OCI-LY7 (cell line): Measurements from ENCODE around the gene SMIM10L1. TPM values are rescaled to one million over a fixed set of nuclear protein-coding genes. Genes with fewer than 3 reads are reported as not detected.

Experiments
- BruUV-seq: library from RNA; stranded (reverse); fragments of 400-500 nt; replicated peaks from 2 replicates; lab custom pipeline; 2021; lab: Mats Ljungman, UMichigan
- CTCF ChIA-PET: fragments of 300-600 bp; sonication (Branson Sonifier 250); formaldehyde crosslinking; loops from one replicate; lab custom pipeline; 2022; ENCODE audit warnings: antibody characterized with exemption; ENCODE audit not compliant: unreplicated experiment; lab: Charles Lee
- POLR2A ChIA-PET: fragments of 300-600 bp; sonication (Branson Sonifier 250); formaldehyde crosslinking; loops from one replicate; lab custom pipeline; 2022; ENCODE audit warnings: antibody characterized with exemption; lab: Charles Lee
- DNase-seq: peaks from one replicate; pipeline ENCODE4 v3.0.0-alpha.2; 2015; ENCODE audit warnings: low spot score
- H2AFZ ChIP-seq: fragments of 200-600 bp; sonication (generic), shearing (Covaris generic); 2 replicates; pipeline ENCODE4 v1.6.1; 2014; ENCODE audit warnings: mild to moderate bottlenecking, antibody characterized with exemption, low read length, moderate library complexity
- H3K27ac ChIP-seq: fragments of 200-600 bp; sonication (generic); 2 replicates; pipeline ENCODE4 v1.5.1; 2014; ENCODE audit warnings: mixed run types, low read depth, mild to moderate bottlenecking, moderate library complexity, low read length, inconsistent platforms; ENCODE audit not compliant: poor library complexity, severe bottlenecking
- H3K36me3 ChIP-seq: fragments of 200-600 bp; sonication (generic); 2 replicates; pipeline ENCODE4 v1.6.1; 2014; ENCODE audit warnings: mild to moderate bottlenecking, antibody characterized with exemption, low read length, moderate library complexity, mixed read lengths; ENCODE audit not compliant: insufficient read depth
- H3K4me1 ChIP-seq: fragments of 200-600 bp; sonication (generic); 2 replicates; pipeline ENCODE4 v1.5.1; 2014; ENCODE audit warnings: mild to moderate bottlenecking, low read length; ENCODE audit not compliant: insufficient read depth, poor library complexity, severe bottlenecking
- H3K4me2 ChIP-seq: fragments of 200-600 bp; sonication (generic); 2 replicates; pipeline ENCODE4 v1.6.1; 2014; ENCODE audit warnings: mild to moderate bottlenecking, low read length
- H3K4me3 ChIP-seq: fragments of 200-600 bp; sonication (generic); 2 replicates; pipeline ENCODE4 v1.5.1; 2014; ENCODE audit warnings: mild to moderate bottlenecking, low read depth, low read length; ENCODE audit not compliant: poor library complexity, severe bottlenecking
- H3K79me2 ChIP-seq: fragments of 200-600 bp; sonication (generic); 2 replicates; pipeline ENCODE4 v1.6.1; 2016; ENCODE audit warnings: low read depth, mild to moderate bottlenecking, low read length, moderate library complexity, mixed read lengths; ENCODE audit not compliant: insufficient read depth
- H3K9me2 ChIP-seq: fragments of 200-600 bp; sonication (generic); 2 replicates; pipeline ENCODE4 v1.6.1; 2016; ENCODE audit warnings: mild to moderate bottlenecking, low read length, mixed read lengths; ENCODE audit not compliant: insufficient read depth
- H3K9me3 ChIP-seq: fragments of 200-600 bp; sonication (generic); 2 replicates; pipeline ENCODE4 v1.6.1; 2014; ENCODE audit warnings: mild to moderate bottlenecking, mixed run types, low read length, mixed read lengths
- H4K20me1 ChIP-seq: fragments of 200-600 bp; sonication (generic); 2 replicates; pipeline ENCODE4 v1.6.1; 2014; ENCODE audit warnings: mild to moderate bottlenecking, antibody characterized with exemption, low read length, moderate library complexity, mixed read lengths; ENCODE audit not compliant: insufficient read depth
- EZH2phosphoT487 ChIP-seq: fragments of 200-600 bp; sonication (generic); IDR thresholded peaks from 2 replicates; pipeline ENCODE4 v1.6.1; 2018; ENCODE audit warnings: low read depth, borderline replicate concordance, mild to moderate bottlenecking, mixed run types, antibody characterized with exemption, low read length, moderate library complexity, mixed read lengths
- intact Hi-C: fragments of 100-400 bp; cut with micrococcal nuclease; formaldehyde crosslinking; loops from one replicate; pipeline ENCODE4 v1.10.0; 2022; ENCODE audit not compliant: unreplicated experiment
- total RNA-seq, 2 experiments: library from RNA; depleted of rRNA in 1 of 2; stranded (reverse); fragments of >200 nt in 1 of 2; shearing (Covaris generic) in 1 of 2; gene quantifications; 2 replicates each; pipeline ENCODE4 v1.2.3, GENCODE V29; 2014 to 2022
- TF ChIP-seq, protein P1 (sequence below): fragments of 200-600 bp; sonication (generic); conservative IDR thresholded peaks from 2 replicates; pipeline ENCODE4 v1.5.1; 2014; ENCODE audit warnings: mild to moderate bottlenecking, antibody characterized with exemption, low read length, moderate library complexity, mixed read lengths

SMIM10L1 gene
- total RNA-seq, 2 experiments from 2014 or later = 5.8 to 6.9 TPM

- Histone ChIP-seq H3K4me1 (no peaks in the 10 kb centered on the region), H3K79me2 (peaks cover 19% of the 10 kb centered on the region; the same call in 1 of the 2 replicates), H4K20me1 (no peaks in the 10 kb centered on the region), H3K9me3 (no peaks in the 10 kb centered on the region), H3K9me2 (no peaks in the 10 kb centered on the region), H3K36me3 (0 out of 2 replicates have a peak, but pooled peaks cover 11% of the 10 kb centered on the region), H3K4me3 (no peak overlapping the region), H3K27ac (no peak overlapping the region), H2AFZ (no peak overlapping the region), H3K4me2 (no peak overlapping the region)
- intact Hi-C loops = no loop called here
- no peak for TF ChIP-seq EZH2phosphoT487
- TF ChIP-seq, protein P1, sequence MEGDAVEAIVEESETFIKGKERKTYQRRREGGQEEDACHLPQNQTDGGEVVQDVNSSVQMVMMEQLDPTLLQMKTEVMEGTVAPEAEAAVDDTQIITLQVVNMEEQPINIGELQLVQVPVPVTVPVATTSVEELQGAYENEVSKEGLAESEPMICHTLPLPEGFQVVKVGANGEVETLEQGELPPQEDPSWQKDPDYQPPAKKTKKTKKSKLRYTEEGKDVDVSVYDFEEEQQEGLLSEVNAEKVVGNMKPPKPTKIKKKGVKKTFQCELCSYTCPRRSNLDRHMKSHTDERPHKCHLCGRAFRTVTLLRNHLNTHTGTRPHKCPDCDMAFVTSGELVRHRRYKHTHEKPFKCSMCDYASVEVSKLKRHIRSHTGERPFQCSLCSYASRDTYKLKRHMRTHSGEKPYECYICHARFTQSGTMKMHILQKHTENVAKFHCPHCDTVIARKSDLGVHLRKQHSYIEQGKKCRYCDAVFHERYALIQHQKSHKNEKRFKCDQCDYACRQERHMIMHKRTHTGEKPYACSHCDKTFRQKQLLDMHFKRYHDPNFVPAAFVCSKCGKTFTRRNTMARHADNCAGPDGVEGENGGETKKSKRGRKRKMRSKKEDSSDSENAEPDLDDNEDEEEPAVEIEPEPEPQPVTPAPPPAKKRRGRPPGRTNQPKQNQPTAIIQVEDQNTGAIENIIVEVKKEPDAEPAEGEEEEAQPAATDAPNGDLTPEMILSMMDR = no peak
- ChIA-PET CTCF (no interaction called here), POLR2A (interaction anchor here (0.6 to 1.2 kb wide), 3 partner anchors 10 to 1896 kb away, joined by 3 to 4 read pairs (median 3); partner anchors contain the start of gene TAS2R30)
- no TSS peak for BruUV-seq
- no peak for DNase-seq
Measured at GRCh38 chr12:11144297-11144696, 26.7 kb upstream of the SMIM10L1 start.

DNA sequence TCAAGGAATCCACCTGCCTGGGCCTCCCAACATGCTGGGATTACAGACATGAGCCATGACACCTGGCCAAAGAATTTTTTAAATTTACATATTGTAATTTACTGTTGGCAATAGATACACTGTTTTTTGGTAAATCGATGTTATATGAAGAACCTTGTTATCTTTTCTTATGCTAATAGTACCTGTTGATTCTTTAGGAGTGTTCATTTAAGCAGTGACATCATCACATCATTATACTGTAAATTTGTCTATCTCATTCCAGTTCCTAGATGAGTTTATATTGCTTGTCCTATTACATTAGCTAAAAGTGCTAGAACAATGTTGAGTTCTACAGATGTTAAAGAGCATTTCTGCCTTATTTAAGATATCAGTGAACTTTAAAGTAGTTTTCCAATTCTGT, 23.6 kb upstream of the SMIM10L1 start:
- H3K9me3 ChIP-seq = no peaks in the 10 kb centered on the region
- TF ChIP-seq, protein P1 = no peak
- no peak for TF ChIP-seq EZH2phosphoT487
- intact Hi-C loops = no loop called here
- H3K4me2 ChIP-seq = no peak overlapping the region
- no peak overlapping the region for H3K4me3 ChIP-seq
- DNase-seq = no peak
- H3K9me2 ChIP-seq = no peaks in the 10 kb centered on the region
- peaks cover 3% of the 10 kb centered on the region; the same call in 1 of the 2 replicates for H3K79me2 ChIP-seq
- POLR2A ChIA-PET = no interaction called here
- no peak overlapping the region for H2AFZ ChIP-seq
- no peak overlapping the region for H3K27ac ChIP-seq
- H3K36me3 ChIP-seq = peaks cover 9% of the 10 kb centered on the region; the same call in 1 of the 2 replicates
- CTCF ChIA-PET = no interaction called here
- H3K4me1 ChIP-seq = no peaks in the 10 kb centered on the region
- no TSS peak for BruUV-seq
- no peaks in the 10 kb centered on the region for H4K20me1 ChIP-seq

GRCh38 chr12:11150832-11151231, 20.2 kb upstream of the SMIM10L1 start:
- peaks cover 13% of the 10 kb centered on the region; the same call in 1 of the 2 replicates for H3K36me3 ChIP-seq
- no peak overlapping the region for H3K27ac ChIP-seq
- H2AFZ ChIP-seq = no peak overlapping the region
- POLR2A ChIA-PET = interaction anchor here (0.6 kb wide), 2 partner anchors 43 to 535 kb away, joined by 3 read pairs; no protein-coding TSS in a partner anchor
- H3K4me2 ChIP-seq = no peak overlapping the region
- H3K9me2 ChIP-seq = no peaks in the 10 kb centered on the region
- no peak overlapping the region for H3K4me3 ChIP-seq
- H3K4me1 ChIP-seq = no peaks in the 10 kb centered on the region
- no peak for TF ChIP-seq EZH2phosphoT487
- TF ChIP-seq, protein P1 = no peak
- H3K9me3 ChIP-seq = peaks cover 19% of the 10 kb centered on the region
- H3K79me2 ChIP-seq = peaks cover 27% of the 10 kb centered on the region
- CTCF ChIA-PET = no interaction called here
- no peaks in the 10 kb centered on the region for H4K20me1 ChIP-seq
- DNase-seq = no peak
- intact Hi-C loops = no loop called here
- no TSS peak for BruUV-seq
